Astrocyte (in vitro differentiated cells and primary cell): ENCODE data around the gene YEATS4.

Source experiments
- EZH2 ChIP-seq: IDR thresholded peaks from 2 replicates; pipeline ENCODE4 v1.6.1; 2012; ENCODE audit warnings: mild to moderate bottlenecking, low read length, inconsistent platforms; ENCODE audit not compliant: insufficient read depth
- TF ChIP-seq, protein P1 (sequence below): IDR thresholded peaks from 2 replicates; pipeline ENCODE4 v1.5.1; 2011; ENCODE audit warnings: low read depth, mild to moderate bottlenecking, inconsistent platforms, low read length, moderate library complexity; ENCODE audit not compliant: insufficient read depth

DNA sequence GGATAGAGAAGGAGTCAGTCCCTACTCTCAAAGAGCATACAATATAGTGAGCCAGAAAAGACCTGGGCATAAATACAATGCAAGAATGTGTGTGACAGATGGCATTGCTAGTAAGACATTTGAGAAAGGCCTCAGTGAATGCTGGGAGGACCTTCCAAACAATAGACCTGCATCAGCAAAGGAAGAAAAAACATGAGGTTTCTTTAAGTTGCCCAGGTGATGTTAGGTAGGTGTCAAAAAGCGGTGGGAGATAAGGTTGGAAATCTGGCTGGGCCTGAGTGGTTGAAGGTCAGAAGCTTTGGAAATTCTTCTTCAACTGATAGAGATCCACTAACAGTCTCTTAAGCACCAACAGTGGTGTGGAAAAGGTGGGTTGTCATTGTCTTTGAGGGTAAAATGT lies 60.2 kb downstream of the YEATS4 start:
- TF ChIP-seq, protein P1, sequence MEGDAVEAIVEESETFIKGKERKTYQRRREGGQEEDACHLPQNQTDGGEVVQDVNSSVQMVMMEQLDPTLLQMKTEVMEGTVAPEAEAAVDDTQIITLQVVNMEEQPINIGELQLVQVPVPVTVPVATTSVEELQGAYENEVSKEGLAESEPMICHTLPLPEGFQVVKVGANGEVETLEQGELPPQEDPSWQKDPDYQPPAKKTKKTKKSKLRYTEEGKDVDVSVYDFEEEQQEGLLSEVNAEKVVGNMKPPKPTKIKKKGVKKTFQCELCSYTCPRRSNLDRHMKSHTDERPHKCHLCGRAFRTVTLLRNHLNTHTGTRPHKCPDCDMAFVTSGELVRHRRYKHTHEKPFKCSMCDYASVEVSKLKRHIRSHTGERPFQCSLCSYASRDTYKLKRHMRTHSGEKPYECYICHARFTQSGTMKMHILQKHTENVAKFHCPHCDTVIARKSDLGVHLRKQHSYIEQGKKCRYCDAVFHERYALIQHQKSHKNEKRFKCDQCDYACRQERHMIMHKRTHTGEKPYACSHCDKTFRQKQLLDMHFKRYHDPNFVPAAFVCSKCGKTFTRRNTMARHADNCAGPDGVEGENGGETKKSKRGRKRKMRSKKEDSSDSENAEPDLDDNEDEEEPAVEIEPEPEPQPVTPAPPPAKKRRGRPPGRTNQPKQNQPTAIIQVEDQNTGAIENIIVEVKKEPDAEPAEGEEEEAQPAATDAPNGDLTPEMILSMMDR = no peak
- TF ChIP-seq EZH2 = no peak
